Right lobe of liver (tissue), 6 donors: Measurements from ENCODE around the gene SLC13A5. TPM values are rescaled to one million over a fixed set of nuclear protein-coding genes. Genes with fewer than 3 reads are reported as not detected.
A peak's percentile ranks its signal among the peaks of the same experiment; 100 is the strongest.

Source experiments
- ATAC-seq, 4 donors: fragments of 200-7000 bp; cut with Tn5 transposase; one replicate each; pipeline ENCODE4 v1.9.1; 2020; ENCODE audit warnings: mild to moderate bottlenecking in 4 of 4, moderate library complexity in 4 of 4
- DNase-seq, 3 donors: peaks; one replicate each; pipeline ENCODE4 v3.0.0-alpha.2; 2020
- H3K27ac ChIP-seq, 3 donors: fragments of 200-600 bp; one replicate each; pipeline ENCODE4 v1.8.0; 2022
- H3K27me3 ChIP-seq, 2 donors: fragments of 200-600 bp; one replicate each; pipeline ENCODE4 v1.8.0; 2022
- H3K36me3 ChIP-seq, 4 donors: fragments of 200-600 bp; sonication (generic) in 1 of 4; one replicate each; pipeline versions ENCODE4 v1.5.1 to v1.8.0; 2017 to 2022; ENCODE audit warnings: control low read depth in 1 of 4
- H3K4me1 ChIP-seq, 4 donors: fragments of 200-600 bp; sonication (generic) in 1 of 4; one replicate each; pipeline versions ENCODE4 v1.5.1 to v1.8.0; 2017 to 2022; ENCODE audit warnings: control low read depth in 1 of 4
- H3K4me3 ChIP-seq, 3 donors: fragments of 200-600 bp; one replicate each; pipeline ENCODE4 v1.8.0; 2022
- H3K9me3 ChIP-seq, 4 donors: fragments of 200-600 bp; sonication (generic) in 1 of 4; one replicate each; pipeline versions ENCODE4 v1.5.1 to v1.8.0; 2017 to 2022; ENCODE audit warnings: control low read depth in 1 of 4
- CTCF ChIP-seq, 4 donors: fragments of 200-600 bp in 3 of 4; fragments of 450-650 bp in 1 of 4; IDR thresholded peaks; one replicate each; pipeline versions ENCODE4 v1.5.1 to v1.8.0; 2016 to 2022; ENCODE audit warnings: antibody characterized with exemption in 4 of 4, mild to moderate bottlenecking in 2 of 4
- POLR2A ChIP-seq: fragments of 450-650 bp; IDR thresholded peaks from one replicate; pipeline ENCODE4 v1.6.1; 2017; ENCODE audit warnings: antibody characterized with exemption, mild to moderate bottlenecking
- WGBS: methylation state at CpG from one replicate; pipeline ENCODE4 v1.1.6; 2018; ENCODE audit warnings: low coverage, low lambda C conversion rate; ENCODE audit not compliant: insufficient coverage; ENCODE audit errors: missing lambda C conversion rate; 5-methylcytosine and 5-hydroxymethylcytosine counted together
- intact Hi-C, 2 donors: fragments of 100-400 bp; cut with DNase I; formaldehyde crosslinking; loops; one replicate each; pipeline versions ENCODE4 v1.11.2 to v1.14.1; 2022
- total RNA-seq, 6 experiments: library from RNA; depleted of rRNA in 2 of 6; stranded (reverse); fragments of >200 nt in 2 of 6; fragmentation: NEBNext Ultra II Directional in 3 of 6; extraction: Animal tissue kit (Norgen Biotek cat#: 25700) in 3 of 6; gene quantifications; one replicate each; pipeline versions ENCODE4 v1.1.0 to v1.2.4, GENCODE V29; 2016 to 2023
- donor health status: DM: no; HTN: yes; CAD: no.
- donor health status: DM: no; HTN: no; CAD: no.
- donor health status: DM: no; HTN: no; CAD: no.
- donor health status: DM: no; HTN: yes; CAD: no.
- donor health status: DM: no; HTN: yes; CAD: no.

SLC13A5 gene
- total RNA-seq, 6 experiments from 2014 or later: 142 to 383 (median 264) TPM

DNA sequence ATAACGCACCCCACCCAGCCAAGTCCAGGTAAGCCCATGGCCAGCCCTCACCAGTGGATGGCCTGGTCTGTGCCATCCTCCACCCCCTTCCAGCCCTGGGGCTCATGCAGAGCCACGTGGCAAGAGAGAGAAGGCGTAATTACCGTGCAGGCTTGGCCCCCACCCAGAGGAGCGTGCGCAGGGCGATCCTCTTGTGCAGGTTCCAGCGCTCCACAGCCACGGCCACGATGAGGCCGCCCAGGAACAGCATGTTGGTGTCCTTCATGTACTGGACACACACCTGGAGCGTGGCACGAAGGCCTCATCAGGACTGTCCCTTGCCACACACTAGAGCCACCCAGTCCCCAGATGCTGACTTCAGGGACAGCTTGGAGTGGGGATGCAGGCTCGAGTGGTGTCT, 6.7 kb downstream of the SLC13A5 start:
- peak; percentile 5 to 57 (median 28) for ATAC-seq
- H3K36me3 ChIP-seq: peaks cover 0 to 18% (median 8%) of the 10 kb centered on the region in 4 donors
- H3K4me1 ChIP-seq: peaks cover 0 to 79% (median 35%) of the 10 kb centered on the region in 4 donors
- TF ChIP-seq CTCF (IDR thresholded peaks at IDR 0.05): no peak
- no peak for TF ChIP-seq POLR2A
- H3K27ac ChIP-seq: peak overlapping the region; percentile 47 to 97 (median 95)
- no peaks in the 10 kb centered on the region for H3K9me3 ChIP-seq
- intact Hi-C loops: loop anchor here in 1 of 2 donors (10.0 kb wide), 1 partner anchor 88 kb away; no protein-coding TSS in a partner anchor
- peak; percentile 64 to 90 (median 89) for DNase-seq
- no peak overlapping the region for H3K4me3 ChIP-seq
- no peaks in the 10 kb centered on the region for H3K27me3 ChIP-seq
- WGBS: 12% methylated on average over 11 of the region's 14 CpGs

DNA sequence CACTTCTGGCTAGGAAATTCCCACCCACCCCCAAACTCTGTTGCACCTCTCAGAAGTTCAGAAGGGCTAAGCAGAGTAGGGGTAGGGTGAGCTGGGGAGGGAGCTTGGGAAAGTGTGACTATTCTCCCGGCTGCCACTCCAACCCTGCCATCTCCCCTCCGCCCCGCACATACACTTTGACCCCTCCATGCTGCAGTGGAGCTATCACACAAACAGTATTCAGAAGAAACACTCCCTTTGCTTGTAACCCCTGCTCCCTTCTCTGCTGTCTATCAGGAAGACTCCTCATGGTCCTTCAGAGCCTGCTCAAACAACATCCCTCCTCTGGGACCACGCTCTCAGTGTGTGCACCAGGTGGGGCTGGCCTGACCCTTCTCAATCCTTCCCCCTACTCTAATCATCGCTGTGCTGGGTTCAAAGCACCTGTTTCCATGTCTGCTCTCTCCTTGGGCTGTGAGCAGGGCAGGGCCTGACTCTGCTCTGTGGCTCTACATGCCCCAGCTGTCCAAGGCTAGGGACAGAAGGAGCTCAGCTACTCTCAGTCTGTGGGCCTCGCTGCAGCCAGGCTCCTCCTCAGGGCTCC, 8.6 kb downstream of the SLC13A5 start:
- no peaks in the 10 kb centered on the region for H3K27me3 ChIP-seq
- peak overlapping the region in 2 of 3 donors; percentile 95 to 97 for H3K27ac ChIP-seq
- TF ChIP-seq POLR2A (no peak), CTCF (IDR thresholded peaks at IDR 0.05) (no peak)
- no peaks in the 10 kb centered on the region for H3K9me3 ChIP-seq
- intact Hi-C loops: loop anchor here in 1 of 2 donors (10.0 kb wide), 1 partner anchor 90 kb away; no protein-coding TSS in a partner anchor
- no peak overlapping the region for H3K4me3 ChIP-seq
- H3K4me1 ChIP-seq: peaks cover 0 to 93% (median 43%) of the 10 kb centered on the region in 4 donors
- H3K36me3 ChIP-seq: peaks cover 0 to 27% (median 13%) of the 10 kb centered on the region in 4 donors
- WGBS: 58% methylated on average over 5 of the region's 6 CpGs
- DNase-seq (peak in 1 of 3 donors; percentile 23), ATAC-seq (no peak)

GRCh38 chr17:6703751-6704150, 9.4 kb downstream of the SLC13A5 start:
- no peak for TF ChIP-seq POLR2A
- TF ChIP-seq CTCF (IDR thresholded peaks at IDR 0.05): no peak
- Histone ChIP-seq H3K27me3 (no peaks in the 10 kb centered on the region), H3K27ac (peak overlapping the region in 2 of 3 donors; percentile 44 to 97), H3K9me3 (no peaks in the 10 kb centered on the region), H3K36me3 (peaks cover 0 to 34% (median 16%) of the 10 kb centered on the region in 4 donors), H3K4me3 (no peak overlapping the region), H3K4me1 (peaks cover 0 to 93% (median 46%) of the 10 kb centered on the region in 4 donors)
- WGBS: no CpG with 5 or more reads among the region's 10 CpGs
- DNase-seq (peak in 1 of 3 donors; percentile 20), ATAC-seq (no peak)
- intact Hi-C loops: loop anchor here in 1 of 2 donors (10.0 kb wide), 1 partner anchor 91 kb away; no protein-coding TSS in a partner anchor

DNA sequence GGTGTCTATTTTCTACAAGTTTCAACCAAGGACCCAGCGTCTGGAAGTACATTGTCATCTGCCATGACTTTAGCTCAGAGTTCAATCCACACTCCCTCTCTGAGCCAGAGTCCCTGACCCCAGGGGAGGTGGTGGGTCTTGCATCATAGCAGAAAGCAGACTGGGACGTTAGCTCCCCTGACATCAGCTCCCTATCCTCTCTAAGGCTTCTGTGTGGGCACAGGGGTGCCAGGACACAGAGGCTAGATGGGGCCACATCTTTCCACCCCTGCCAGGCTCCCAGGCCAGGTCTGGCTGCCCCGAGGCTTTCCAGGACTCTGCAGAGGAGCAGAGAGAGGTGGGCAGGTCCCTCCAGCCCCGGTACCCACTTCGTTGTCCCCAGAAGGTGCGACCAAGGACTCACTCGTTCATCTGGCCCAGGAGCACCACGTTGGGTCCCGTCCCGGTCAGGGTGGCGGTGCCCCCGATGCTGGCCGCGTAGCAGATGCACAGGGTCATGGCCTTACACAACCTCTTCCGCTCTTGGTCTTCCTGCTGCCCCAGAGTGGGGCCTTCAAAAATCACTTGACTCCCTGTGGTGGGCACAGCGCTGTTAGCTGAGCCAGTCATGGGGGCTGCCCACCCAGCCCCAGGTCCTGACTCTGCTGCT, 10.5 kb downstream of the SLC13A5 start:
- peak overlapping the region; percentile 56 to 97 (median 87) for H3K27ac ChIP-seq
- peaks cover 0 to 45% (median 20%) of the 10 kb centered on the region in 4 donors for H3K36me3 ChIP-seq
- no peaks in the 10 kb centered on the region for H3K9me3 ChIP-seq
- no peaks in the 10 kb centered on the region for H3K27me3 ChIP-seq
- TF ChIP-seq POLR2A (peak; percentile 24), CTCF (IDR thresholded peaks at IDR 0.05) (no peak)
- peak; percentile 26 to 88 (median 85) for DNase-seq
- peak overlapping the region in 1 of 3 donors; percentile 16 for H3K4me3 ChIP-seq
- intact Hi-C loops: loop anchor here in 1 of 2 donors (10.0 kb wide), 1 partner anchor 92 kb away; no protein-coding TSS in a partner anchor
- ATAC-seq: peak; percentile 31 to 53 (median 48)
- 44% methylated on average over 4 of the region's 16 CpGs for WGBS
- peaks cover 0 to 96% (median 44%) of the 10 kb centered on the region in 4 donors for H3K4me1 ChIP-seq
